Activated CD4-positive, alpha-beta memory T cell treated with anti-CD3 and anti-CD28 coated beads for 36 hours (primary cell): Measurements from ENCODE around the gene ACTL6B. TPM values are rescaled to one million over a fixed set of nuclear protein-coding genes. Genes with fewer than 3 reads are reported as not detected.

ENCODE experiments used
- CTCF ChIA-PET: fragments of 350-600 bp; sonication (Branson Sonifier 250); formaldehyde crosslinking; loops from one replicate; lab custom pipeline; 2021; ENCODE audit warnings: antibody characterized with exemption, inconsistent platforms; lab: Charles Lee
- POLR2A ChIA-PET: fragments of 350-600 bp; sonication (Branson Sonifier 250); formaldehyde crosslinking; loops from one replicate; lab custom pipeline; 2021; ENCODE audit warnings: antibody characterized with exemption; lab: Charles Lee
- DNase-seq: peaks from one replicate; pipeline ENCODE4 v3.0.0-alpha.2; 2020
- H3K27ac Mint-ChIP-seq: one replicate; pipeline ENCODE4 v1.8.0; 2021; ENCODE audit warnings: mixed read lengths
- H3K27me3 Mint-ChIP-seq: one replicate; pipeline ENCODE4 v1.8.0; 2021; ENCODE audit warnings: mixed read lengths
- H3K36me3 Mint-ChIP-seq: one replicate; pipeline ENCODE4 v1.8.0; 2021; ENCODE audit warnings: mixed read lengths
- H3K4me1 Mint-ChIP-seq: one replicate; pipeline ENCODE4 v1.8.0; 2021; ENCODE audit warnings: low read depth, mixed read lengths
- H3K4me3 Mint-ChIP-seq: one replicate; pipeline ENCODE4 v1.8.0; 2021; ENCODE audit warnings: mild to moderate bottlenecking, mixed read lengths
- H3K9me3 Mint-ChIP-seq: one replicate; pipeline ENCODE4 v1.8.0; 2021; ENCODE audit warnings: mixed read lengths
- intact Hi-C: fragments of 100-400 bp; cut with micrococcal nuclease; formaldehyde crosslinking; loops from one replicate; pipeline ENCODE4 v1.15.1; 2023
- total RNA-seq, 2 experiments: library from RNA; stranded (reverse); gene quantifications; one replicate each; pipeline ENCODE4 v1.2.3, GENCODE V29; 2021

ACTL6B gene
- total RNA-seq, 2 experiments from 2014 or later, result not detected

DNA sequence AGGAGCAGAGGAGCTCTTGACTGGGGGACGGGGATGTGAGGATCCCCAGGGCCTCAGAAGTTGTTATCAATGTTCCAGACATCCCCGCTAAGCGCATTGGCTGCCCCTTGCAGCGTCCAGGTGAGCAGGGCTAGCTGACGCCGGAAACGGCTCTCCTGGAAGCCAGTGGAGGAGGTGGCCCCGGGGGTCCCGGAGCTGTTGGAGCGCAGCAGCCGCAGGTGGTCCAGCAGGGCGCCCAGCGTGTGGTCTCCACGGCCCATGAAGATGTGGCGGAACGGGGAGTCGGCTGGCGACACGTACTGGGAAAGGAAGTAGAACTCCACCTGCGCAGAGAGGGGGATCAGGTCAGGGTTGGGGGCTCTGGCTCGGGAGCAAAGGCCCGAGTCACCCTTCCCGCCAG lies 35.4 kb downstream of the ACTL6B start:
- CTCF ChIA-PET, result interaction anchor here (1.0 to 1.6 kb wide), 4 partner anchors 9 to 138 kb away, joined by 3 to 4 read pairs (median 4); no protein-coding TSS in a partner anchor
- Mint-ChIP-seq H3K4me3 (no peak overlapping the region), H3K27me3 (no peaks in the 10 kb centered on the region), H3K9me3 (no peaks in the 10 kb centered on the region), H3K4me1 (peaks cover 2% of the 10 kb centered on the region), H3K27ac (no peak overlapping the region), H3K36me3 (no peaks in the 10 kb centered on the region)
- POLR2A ChIA-PET, result interaction anchor here (1.2 kb wide), 1 partner anchor 12 kb away, joined by 3 read pairs; no protein-coding TSS in a partner anchor
- intact Hi-C loops, result loop anchor here (10.0 kb wide), 1 partner anchor 234 kb away; the partner anchor contains the start of gene SLC12A9
- DNase-seq, result no peak

DNA sequence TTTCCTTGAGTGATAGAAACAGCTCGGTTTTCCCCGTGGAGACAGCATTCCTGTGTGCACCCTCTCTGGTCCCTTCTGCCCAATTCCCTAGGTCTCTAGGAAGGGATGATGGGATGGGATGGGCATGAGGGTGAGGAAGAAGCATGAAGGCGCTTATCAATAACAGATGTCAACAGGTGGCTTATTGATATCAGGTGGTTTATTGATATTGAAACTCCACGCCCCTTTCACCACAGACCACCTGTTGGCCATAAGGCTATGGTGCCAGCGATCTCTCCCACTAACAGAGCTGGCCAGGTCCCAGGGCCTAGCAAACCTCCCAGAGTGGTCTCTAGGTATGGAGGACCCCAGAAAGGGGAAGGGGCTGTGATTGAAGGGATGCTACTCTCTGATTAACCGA lies 36.0 kb downstream of the ACTL6B start:
- CTCF ChIA-PET, result interaction anchor here (1.0 to 1.6 kb wide), 5 partner anchors 10 to 138 kb away, joined by 3 to 4 read pairs (median 3); no protein-coding TSS in a partner anchor
- POLR2A ChIA-PET, result interaction anchor here (1.2 kb wide), 1 partner anchor 13 kb away, joined by 3 read pairs; no protein-coding TSS in a partner anchor
- H3K36me3 Mint-ChIP-seq, result no peaks in the 10 kb centered on the region

DNA sequence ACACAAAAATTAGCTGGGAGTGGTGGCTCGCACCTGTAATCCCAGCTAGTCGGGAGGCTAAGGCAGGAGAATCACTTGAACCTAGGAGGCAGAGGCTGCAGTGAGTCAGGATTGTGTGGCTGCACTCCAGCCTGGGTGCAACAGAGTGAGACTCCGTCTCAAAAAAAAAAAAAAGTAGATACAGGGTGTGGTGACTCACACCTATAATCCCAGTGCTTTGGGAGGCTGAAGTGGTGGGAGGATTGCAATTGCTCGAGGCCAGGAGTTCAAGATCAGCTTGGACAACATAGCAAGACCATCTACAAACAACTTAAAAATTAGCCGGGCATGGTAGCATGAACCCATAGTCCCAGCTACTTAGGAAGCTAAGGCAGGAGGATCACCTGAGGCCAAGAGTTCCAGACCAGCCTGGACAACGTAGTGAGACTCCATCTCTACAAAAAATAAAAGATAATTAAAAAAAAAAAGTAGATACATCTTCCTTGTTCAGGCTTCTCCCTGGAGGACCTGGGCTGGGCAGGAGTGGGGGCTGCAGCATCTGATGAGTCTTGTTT lies 41.9 kb downstream of the ACTL6B start:
- Mint-ChIP-seq H3K27me3 (no peaks in the 10 kb centered on the region), H3K9me3 (no peaks in the 10 kb centered on the region), H3K36me3 (no peaks in the 10 kb centered on the region), H3K4me3 (no peak overlapping the region), H3K4me1 (peaks cover 14% of the 10 kb centered on the region), H3K27ac (no peak overlapping the region)
- DNase-seq, result no peak
- POLR2A ChIA-PET, result interaction anchor here (0.7 kb wide), 2 partner anchors 15 to 606 kb away, joined by 3 to 4 read pairs; no protein-coding TSS in a partner anchor
- intact Hi-C loops, result no loop called here
- CTCF ChIA-PET, result interaction anchor here (0.6 to 3.1 kb wide), 5 partner anchors 15 to 462 kb away, joined by 3 to 33 read pairs (median 3); no protein-coding TSS in a partner anchor

More for the DNA sequence above, 36.0 kb downstream of the ACTL6B start:
- H3K27me3 Mint-ChIP-seq, result no peaks in the 10 kb centered on the region
- no peak for DNase-seq
- no peak overlapping the region for H3K4me3 Mint-ChIP-seq
- no peaks in the 10 kb centered on the region for H3K4me1 Mint-ChIP-seq
- intact Hi-C loops, result loop anchor here (10.0 kb wide), 1 partner anchor 235 kb away; the partner anchor contains the start of gene SLC12A9
- no peak overlapping the region for H3K27ac Mint-ChIP-seq
- no peaks in the 10 kb centered on the region for H3K9me3 Mint-ChIP-seq

DNA sequence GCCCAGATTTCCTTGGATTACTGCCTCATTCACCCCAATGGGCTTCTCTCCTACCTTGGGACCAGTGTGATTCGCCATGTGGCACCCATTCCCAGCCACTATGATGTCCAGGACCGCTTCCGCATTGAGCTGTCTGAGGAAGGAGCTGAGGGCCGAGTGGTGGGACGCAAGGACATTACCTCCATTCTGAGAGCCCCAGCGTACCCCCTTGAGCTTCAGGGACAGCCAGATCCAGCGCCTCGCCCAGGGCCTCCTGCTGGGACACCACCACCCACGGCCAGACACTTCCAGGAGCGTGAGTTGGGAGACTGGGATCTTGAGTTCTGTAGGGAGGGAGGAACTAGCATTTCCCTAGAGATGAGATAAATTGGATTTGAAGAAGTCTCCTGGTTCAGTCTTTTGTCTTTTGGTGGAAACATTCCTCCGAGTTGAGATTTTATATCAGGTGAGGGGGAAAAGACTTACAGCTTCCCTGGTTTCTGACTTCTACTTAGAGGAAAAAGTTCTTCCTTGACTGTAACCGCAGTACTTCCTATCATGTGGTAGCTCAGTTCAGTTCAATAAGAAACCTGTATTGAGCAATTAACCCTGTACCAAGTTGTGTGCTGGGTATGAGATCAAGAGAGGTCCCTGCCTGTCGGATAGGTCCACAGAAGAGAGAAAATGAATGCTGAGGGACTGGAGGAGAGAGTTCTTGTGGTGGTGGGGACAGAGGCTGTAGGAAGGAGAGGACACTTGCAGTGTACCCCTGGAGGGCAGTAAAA lies 42.7 kb downstream of the ACTL6B start:
- peaks cover 14% of the 10 kb centered on the region for H3K4me1 Mint-ChIP-seq
- no peaks in the 10 kb centered on the region for H3K27me3 Mint-ChIP-seq
- H3K9me3 Mint-ChIP-seq, result no peaks in the 10 kb centered on the region
- ChIA-PET CTCF (interaction anchor here (0.6 to 3.1 kb wide), 12 partner anchors 10 to 461 kb away, joined by 3 to 33 read pairs (median 6); partner anchors contain the start of genes FBXO24, LRCH4 and POP7), POLR2A (interaction anchor here (0.7 to 2.1 kb wide), 3 partner anchors 16 to 59 kb away, joined by 4 to 31 read pairs (median 7); partner anchors contain the start of genes FBXO24, GNB2 and LRCH4)
- no peak overlapping the region for H3K27ac Mint-ChIP-seq
- intact Hi-C loops, result loop anchor here (2.0 kb wide), 1 partner anchor 75 kb away; the partner anchor contains the start of gene AGFG2
- H3K4me3 Mint-ChIP-seq, result peak overlapping the region; percentile 78
- DNase-seq, result no peak
- no peaks in the 10 kb centered on the region for H3K36me3 Mint-ChIP-seq

DNA sequence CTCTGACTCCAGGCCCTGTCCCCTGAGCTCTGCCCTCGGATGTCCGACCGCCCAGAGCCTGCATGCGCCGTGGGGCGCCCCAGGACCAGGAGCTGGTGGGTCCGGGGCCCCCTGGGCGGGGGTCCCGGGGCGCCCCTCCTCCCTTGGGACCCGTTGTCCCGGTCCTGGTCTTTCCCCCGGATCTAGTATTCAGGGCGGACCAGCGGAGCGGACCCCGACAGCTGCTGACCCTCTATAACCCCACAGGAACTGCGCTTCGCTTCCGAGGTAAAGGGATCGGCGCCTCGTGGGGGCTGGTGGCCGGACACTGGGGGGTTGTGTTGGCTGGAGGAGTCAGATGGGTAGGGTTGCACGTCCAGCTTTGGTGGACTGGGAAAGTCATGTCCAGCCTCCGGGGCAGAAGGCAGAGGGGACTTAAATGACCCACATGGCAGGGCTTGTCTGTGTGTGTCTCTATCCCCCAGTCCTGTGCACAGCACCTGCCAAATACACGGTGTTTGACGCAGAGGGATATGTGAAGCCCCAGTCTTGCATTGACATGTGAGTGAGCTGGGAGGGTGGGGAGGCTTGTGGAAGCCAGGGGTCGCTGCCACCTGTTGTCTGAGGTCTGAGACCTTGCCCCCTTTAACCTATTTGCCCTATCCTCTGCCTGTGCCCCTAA lies 43.4 kb downstream of the ACTL6B start:
- ChIA-PET POLR2A (interaction anchor here (1.0 to 2.1 kb wide), 9 partner anchors 9 to 262 kb away, joined by 3 to 31 read pairs (median 4); partner anchors contain the start of genes FBXO24, GNB2, LRCH4 and SRRT), CTCF (interaction anchor here (1.0 to 3.1 kb wide), 14 partner anchors 9 to 240 kb away, joined by 3 to 33 read pairs (median 6); partner anchors contain the start of genes FBXO24, LRCH4, POP7 and SLC12A9)
- Mint-ChIP-seq H3K36me3 (no peaks in the 10 kb centered on the region), H3K27ac (peak overlapping the region; percentile 23), H3K27me3 (no peaks in the 10 kb centered on the region), H3K9me3 (no peaks in the 10 kb centered on the region), H3K4me3 (peak overlapping the region; percentile 90), H3K4me1 (peaks cover 14% of the 10 kb centered on the region)
- DNase-seq, result peak; percentile 33
- intact Hi-C loops, result loop anchor here (1.0 to 2.0 kb wide), 6 partner anchors 9 to 184 kb away; partner anchors contain the start of genes AGFG2, FBXO24, GNB2 and LRCH4

DNA sequence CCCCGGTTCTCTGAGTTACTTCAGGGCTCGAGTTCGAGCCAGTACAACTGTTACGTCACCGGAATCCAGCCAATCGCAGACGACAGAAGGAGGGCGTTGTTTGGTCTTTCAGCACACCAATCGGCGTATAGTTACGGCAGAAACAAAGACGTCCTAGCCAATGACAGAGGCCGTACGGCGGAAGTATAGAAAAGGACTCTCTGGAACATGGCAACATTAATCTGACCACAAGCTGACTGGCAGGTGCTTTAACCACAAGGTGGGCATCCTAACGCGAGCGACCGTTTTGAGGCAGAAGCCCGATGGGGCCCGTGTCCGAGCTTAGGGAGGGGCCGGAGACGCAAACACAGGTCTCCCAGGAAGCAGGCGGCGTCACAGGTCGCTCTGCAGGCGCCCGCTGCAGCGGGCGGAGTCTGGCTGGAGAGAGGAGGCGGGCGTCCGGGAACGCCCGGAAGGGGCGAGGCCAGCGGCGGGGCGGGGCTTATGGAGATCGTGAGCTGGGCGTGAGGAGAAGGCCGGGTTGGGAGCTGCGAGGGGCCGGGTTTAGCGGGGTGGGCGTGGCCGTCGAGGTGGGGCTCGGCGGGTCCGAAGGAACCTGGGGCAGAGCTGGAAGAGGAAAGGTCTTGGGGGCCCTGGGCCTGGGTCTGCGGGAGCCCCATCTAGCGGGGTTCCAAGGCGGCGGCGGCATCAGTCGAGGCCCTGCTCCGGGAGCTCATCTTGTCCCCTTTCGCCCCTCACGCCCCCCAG lies 44.1 kb downstream of the ACTL6B start, which contains the start of gene MOSPD3:
Gene MOSPD3, plus strand, starts transcription at position 558 of the 747 bp plus-strand sequence. CDS start 252 bp downstream, outside the sequence.
- H3K9me3 Mint-ChIP-seq, result no peaks in the 10 kb centered on the region
- peak within 1 kb of the TSS; percentile 98 for H3K27ac Mint-ChIP-seq
- H3K4me1 Mint-ChIP-seq, result peaks cover 14% of the 10 kb centered on the region
- ChIA-PET CTCF (interaction anchor here (1.0 to 3.1 kb wide), 13 partner anchors 9 to 240 kb away, joined by 3 to 33 read pairs (median 6); partner anchors contain the start of genes FBXO24, LRCH4, POP7 and SLC12A9), POLR2A (interaction anchor here (0.6 to 2.1 kb wide), 11 partner anchors 8 to 263 kb away, joined by 3 to 31 read pairs (median 3); partner anchors contain the start of genes FBXO24, GNB2, LRCH4 and POP7)
- peak; percentile 98 for DNase-seq
- H3K4me3 Mint-ChIP-seq, result peak within 1 kb of the TSS; percentile 90
- no peaks in the 10 kb centered on the region for H3K27me3 Mint-ChIP-seq
- intact Hi-C loops, result loop anchor here (1.0 to 2.0 kb wide), 6 partner anchors 8 to 183 kb away; partner anchors contain the start of genes AGFG2, FBXO24, GNB2 and LRCH4
- H3K36me3 Mint-ChIP-seq, result no peaks in the 10 kb centered on the region

DNA sequence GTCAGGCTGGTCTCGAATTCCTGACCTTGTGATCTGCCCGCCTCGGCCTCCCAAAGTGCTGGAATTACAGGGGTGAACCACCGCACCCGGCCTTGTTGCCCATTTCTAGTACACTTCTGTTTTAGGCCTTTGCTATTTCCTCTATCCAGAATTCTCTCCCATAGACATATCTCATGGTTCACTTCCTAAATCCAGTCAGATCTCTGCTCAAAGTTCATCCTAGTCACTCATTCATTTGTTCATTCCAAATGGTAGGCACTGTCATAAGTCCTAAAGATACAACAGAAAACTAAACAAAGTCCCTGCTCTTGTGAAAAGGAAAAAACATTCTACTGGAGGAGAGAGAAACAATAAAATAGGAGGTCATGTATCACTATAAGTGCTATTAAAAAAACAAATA lies 46.3 kb downstream of the ACTL6B start:
- no peaks in the 10 kb centered on the region for H3K36me3 Mint-ChIP-seq
- no peaks in the 10 kb centered on the region for H3K9me3 Mint-ChIP-seq
- peaks cover 22% of the 10 kb centered on the region for H3K4me1 Mint-ChIP-seq
- intact Hi-C loops, result no loop called here
- ChIA-PET CTCF (interaction anchor here (1.8 kb wide), 1 partner anchor 83 kb away, joined by 4 read pairs; no protein-coding TSS in a partner anchor), POLR2A (interaction anchor here (0.6 kb wide), 1 partner anchor 147 kb away, joined by 4 read pairs; no protein-coding TSS in a partner anchor)
- no peak overlapping the region for H3K4me3 Mint-ChIP-seq
- no peak for DNase-seq
- no peaks in the 10 kb centered on the region for H3K27me3 Mint-ChIP-seq
- H3K27ac Mint-ChIP-seq, result no peak overlapping the region

DNA sequence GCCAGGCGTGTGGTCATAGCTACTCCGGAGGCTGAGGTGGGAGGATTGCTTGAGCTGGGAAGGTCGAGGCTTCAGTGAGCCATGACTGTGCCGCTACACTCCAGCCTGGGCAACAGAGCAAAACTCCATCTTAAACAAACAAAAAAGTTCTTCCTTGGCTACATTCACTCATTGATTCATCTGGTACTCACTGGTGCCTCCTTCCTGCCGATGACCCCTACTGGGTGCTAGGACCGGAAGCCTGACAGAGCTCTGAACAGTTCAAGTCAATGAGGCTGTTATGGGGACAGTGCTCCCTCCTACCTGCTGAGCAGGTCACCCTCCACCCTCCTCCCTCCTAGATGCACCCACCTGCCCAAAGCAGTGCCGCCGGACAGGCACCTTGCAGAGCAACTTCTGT lies 49.1 kb downstream of the ACTL6B start:
- H3K36me3 Mint-ChIP-seq, result no peaks in the 10 kb centered on the region
- ChIA-PET POLR2A (no interaction called here), CTCF (interaction anchor here (0.8 kb wide), 1 partner anchor 21 kb away, joined by 3 read pairs; the partner anchor contains the start of genes FBXO24 and LRCH4)
- no peak for DNase-seq
- no peaks in the 10 kb centered on the region for H3K27me3 Mint-ChIP-seq
- peak overlapping the region; percentile 13 for H3K27ac Mint-ChIP-seq
- H3K9me3 Mint-ChIP-seq, result no peaks in the 10 kb centered on the region
- intact Hi-C loops, result no loop called here
- H3K4me3 Mint-ChIP-seq, result no peak overlapping the region
- peaks cover 21% of the 10 kb centered on the region for H3K4me1 Mint-ChIP-seq

DNA sequence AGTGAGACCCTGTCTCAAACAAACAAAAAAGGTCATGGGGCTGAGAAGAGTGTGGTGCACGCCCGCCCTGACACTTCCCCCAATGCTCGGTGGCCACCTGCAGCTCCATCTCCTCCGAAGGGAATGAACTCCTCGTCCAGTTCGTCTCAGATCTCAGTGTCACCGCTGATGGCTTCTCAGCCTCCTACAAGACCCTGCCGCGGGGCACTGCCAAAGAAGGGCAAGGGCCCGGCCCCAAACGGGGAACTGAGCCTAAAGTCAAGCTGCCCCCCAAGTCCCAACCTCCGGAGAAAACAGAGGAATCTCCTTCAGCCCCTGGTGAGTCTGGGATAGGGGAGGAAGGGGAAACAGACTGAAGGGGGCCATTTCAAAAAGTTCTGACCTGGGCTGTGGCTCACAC lies 49.9 kb downstream of the ACTL6B start:
- H3K27ac Mint-ChIP-seq, result no peak overlapping the region
- H3K27me3 Mint-ChIP-seq, result no peaks in the 10 kb centered on the region
- H3K4me3 Mint-ChIP-seq, result no peak overlapping the region
- intact Hi-C loops, result no loop called here
- H3K9me3 Mint-ChIP-seq, result no peaks in the 10 kb centered on the region
- ChIA-PET CTCF (interaction anchor here (2.2 kb wide), 1 partner anchor 99 kb away, joined by 9 read pairs; the partner anchor contains the start of gene POP7), POLR2A (interaction anchor here (1.4 kb wide), 1 partner anchor 20 kb away, joined by 5 read pairs; the partner anchor contains the start of genes FBXO24 and LRCH4)
- peaks cover 21% of the 10 kb centered on the region for H3K4me1 Mint-ChIP-seq
- no peak for DNase-seq
- H3K36me3 Mint-ChIP-seq, result no peaks in the 10 kb centered on the region
